ENCODE measurements around the gene WASHC3.
"Not testable (repeated sequence)": the region's sequence is repeated elsewhere in the genome, so short reads cannot be mapped to it uniquely, and the experiment has no call there.

The WASHC3 gene

GRCh38 chr12:102051431-102051965 lies 10.3 kb downstream of the WASHC3 start:
- DNase-seq (ENCODE audit: low read depth in 1 of 2, low spot score in 1 of 2): no peak

DNA sequence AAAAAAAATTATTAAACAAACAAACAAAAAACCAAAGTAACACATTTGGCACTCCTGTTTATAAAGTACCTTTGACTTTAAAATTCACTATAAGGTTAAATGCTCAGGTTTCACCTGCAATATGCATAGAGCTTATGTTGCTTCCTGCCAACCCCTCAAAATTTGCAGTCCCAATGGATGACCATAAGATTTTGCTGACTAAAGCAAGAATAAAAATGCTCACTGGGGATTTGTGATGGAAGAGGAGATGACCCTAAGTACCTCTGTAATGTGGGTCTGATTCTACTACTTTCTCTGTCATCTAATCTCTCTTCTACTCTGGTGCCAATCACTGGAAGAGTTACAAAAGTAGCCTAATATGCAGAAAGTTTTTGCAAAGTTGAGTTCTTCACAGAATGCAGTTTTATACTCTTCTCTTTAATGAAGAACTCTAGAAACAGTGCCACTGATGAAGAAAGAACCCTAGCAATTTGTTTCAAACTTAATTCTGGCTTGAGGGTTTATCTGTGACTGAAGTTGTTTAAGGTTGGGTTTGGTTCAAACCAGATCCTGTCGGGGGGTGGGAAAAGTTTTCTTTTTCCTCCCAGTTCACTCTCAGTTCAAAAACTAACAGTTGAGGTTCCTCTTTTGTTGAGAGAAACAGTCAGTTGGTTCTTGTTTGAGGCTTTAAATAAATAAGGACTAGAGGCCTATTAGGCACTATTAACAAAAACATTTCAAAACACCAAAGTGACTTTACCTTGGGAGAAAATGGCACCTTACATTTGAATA lies 10.9 kb downstream of the WASHC3 start:
- no peak for DNase-seq (ENCODE audit: low read depth in 1 of 2, low spot score in 1 of 2)

DNA sequence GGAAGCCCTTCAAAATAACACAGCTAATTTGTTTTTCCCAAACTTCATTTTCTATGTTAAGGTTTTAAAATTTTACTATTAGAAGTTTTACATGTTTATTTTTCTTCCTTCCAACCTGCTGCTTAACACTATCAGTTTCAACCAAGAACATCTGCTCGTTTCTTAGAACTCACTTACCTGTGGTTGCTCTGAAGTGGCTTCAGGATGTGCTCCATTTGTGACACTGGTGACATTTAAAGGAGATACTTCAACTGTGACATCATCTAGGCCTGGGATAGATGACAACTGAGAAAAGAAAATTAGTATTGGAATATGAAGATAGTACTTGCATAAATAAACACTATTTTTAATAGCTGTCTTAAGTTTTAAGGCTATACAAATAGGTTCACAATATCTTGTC lies 17.9 kb downstream of the WASHC3 start:
- no peak for DNase-seq (ENCODE audit: low read depth in 1 of 2, low spot score in 1 of 2)

GRCh38 chr12:102033991-102034745 lies 27.6 kb downstream of the WASHC3 start:
- DNase-seq (ENCODE audit: low read depth in 1 of 2, low spot score in 1 of 2): no peak

GRCh38 chr12:102031852-102032251 lies 29.9 kb downstream of the WASHC3 start:
- no peak for DNase-seq (ENCODE audit: low read depth in 1 of 2, low spot score in 1 of 2)

GRCh38 chr12:102029141-102029540 lies 32.6 kb downstream of the WASHC3 start:
- DNase-seq (ENCODE audit: low read depth in 1 of 2, low spot score in 1 of 2): no peak

DNA sequence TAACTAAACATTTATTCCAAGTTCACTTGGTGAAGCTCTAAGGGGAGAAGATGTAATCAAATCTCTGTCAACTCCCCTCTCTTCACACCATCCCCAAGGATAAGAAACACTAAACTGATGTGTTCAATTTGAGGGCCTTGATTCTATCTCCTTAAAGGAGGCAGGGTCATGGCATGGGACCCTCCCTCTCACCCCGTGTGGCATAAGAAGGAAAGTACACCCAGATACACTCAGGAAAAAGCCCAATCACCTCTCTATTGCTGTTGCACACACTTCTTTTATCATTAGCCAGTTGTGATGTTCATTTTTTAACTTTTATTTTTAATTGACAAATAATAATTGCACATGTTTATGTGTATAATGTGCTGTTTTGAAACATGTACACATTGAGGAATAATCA lies 35.1 kb downstream of the WASHC3 start:
- DNase-seq (ENCODE audit: low read depth in 1 of 2, low spot score in 1 of 2): no peak

- DNase-seq (ENCODE audit: low read depth in 1 of 2, low spot score in 1 of 2): no peak
Observed at GRCh38 chr12:102024765-102025164, 37.0 kb downstream of the WASHC3 start.

GRCh38 chr12:102023343-102023930 lies 38.4 kb downstream of the WASHC3 start:
- no peak for DNase-seq (ENCODE audit: low read depth in 1 of 2, low spot score in 1 of 2)

GRCh38 chr12:102022286-102022685 lies 39.5 kb downstream of the WASHC3 start:
- DNase-seq (ENCODE audit: low read depth in 1 of 2, low spot score in 1 of 2): no peak

GRCh38 chr12:102021540-102022246 lies 40.1 kb downstream of the WASHC3 start:
- no peak for DNase-seq (ENCODE audit: low read depth in 1 of 2, low spot score in 1 of 2)

DNA sequence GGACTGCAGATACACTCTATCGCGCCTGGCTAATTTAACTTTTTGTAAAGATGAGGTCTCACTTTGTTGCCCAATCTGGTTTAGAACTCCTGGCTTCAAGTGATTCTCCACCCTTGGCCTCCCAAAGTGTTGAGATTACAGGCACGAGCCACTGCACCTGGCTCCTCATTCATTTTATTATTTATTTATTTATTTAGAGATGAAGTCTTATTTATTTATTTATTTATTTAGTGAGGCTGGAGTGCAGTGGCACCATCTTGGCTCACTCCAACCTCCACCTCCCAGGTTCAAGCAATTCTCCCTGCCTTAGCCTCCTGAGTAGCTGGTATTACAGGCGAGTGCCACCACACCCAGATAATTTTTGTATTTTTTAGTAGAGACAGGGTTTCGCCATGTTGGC lies 43.2 kb downstream of the WASHC3 start:
- not testable (repeated sequence) for DNase-seq (ENCODE audit: low read depth in 1 of 2, low spot score in 1 of 2)

- DNase-seq (ENCODE audit: low read depth in 1 of 2, low spot score in 1 of 2): no peak
Observed at GRCh38 chr12:102016472-102016871, 45.3 kb downstream of the WASHC3 start.

DNA sequence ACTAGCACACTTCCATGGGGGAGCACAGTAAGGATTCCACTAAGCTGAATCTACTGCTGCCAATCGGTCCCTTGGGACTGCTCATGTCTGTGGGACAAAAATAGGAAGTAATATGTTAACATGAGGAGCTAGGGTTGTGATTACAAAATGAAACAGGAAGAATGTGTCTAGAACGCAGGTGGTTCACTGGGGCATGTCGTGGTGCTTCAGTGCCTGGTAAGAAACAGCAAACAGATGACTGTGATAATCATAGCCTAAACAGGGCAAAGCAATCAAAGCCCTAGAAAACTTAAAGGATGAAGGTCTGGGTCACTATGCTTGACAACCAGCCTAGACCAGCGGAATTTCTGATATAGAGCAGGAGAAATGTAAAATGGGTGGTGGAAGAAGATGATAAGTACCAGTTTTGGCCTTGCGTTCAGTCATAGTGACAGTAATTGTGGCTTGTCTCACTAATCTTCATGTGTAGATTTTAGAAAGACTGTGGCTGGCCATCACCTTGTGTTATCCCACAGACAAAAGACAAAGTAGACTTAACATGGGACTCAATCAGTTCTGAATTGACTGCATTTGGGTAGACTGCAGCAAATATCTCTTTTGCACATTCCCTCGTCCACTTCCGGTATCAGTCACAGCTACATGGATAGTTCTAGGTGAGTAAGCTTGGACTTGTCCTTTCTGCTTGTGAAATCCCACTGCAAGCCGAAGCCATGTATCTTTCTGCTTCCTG lies 51.4 kb downstream of the WASHC3 start:
- DNase-seq (ENCODE audit: low read depth in 1 of 2, low spot score in 1 of 2): no peak

- no peak for DNase-seq (ENCODE audit: low read depth in 1 of 2, low spot score in 1 of 2)
Observed at GRCh38 chr12:102009796-102010195, 52.0 kb downstream of the WASHC3 start.

- DNase-seq (ENCODE audit: low read depth in 1 of 2, low spot score in 1 of 2): no peak
Observed at GRCh38 chr12:102008615-102009126, 53.1 kb downstream of the WASHC3 start.

DNA sequence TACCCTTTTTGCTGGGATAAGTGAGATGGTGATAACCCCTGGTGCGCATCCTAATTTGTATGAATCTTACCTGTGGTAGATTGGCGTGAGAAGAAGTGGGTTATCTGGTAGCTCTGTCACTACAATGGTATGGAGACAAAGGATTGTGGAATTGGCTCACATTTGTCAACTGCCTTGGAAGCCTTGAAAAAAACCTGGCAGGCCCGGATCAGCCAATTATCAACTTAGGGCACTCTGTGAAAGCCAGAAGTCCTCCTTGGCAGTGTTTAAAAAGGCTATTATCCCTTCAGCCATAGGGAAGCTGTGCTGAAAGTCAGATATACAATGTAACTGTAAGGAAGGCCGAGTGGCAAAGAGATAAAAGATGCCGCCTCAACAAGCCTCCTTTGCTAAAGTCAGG lies 56.5 kb downstream of the WASHC3 start:
- DNase-seq (ENCODE audit: low read depth in 1 of 2, low spot score in 1 of 2): no peak

GRCh38 chr12:101997102-101997501 lies 64.7 kb downstream of the WASHC3 start:
- DNase-seq (ENCODE audit: low read depth in 1 of 2, low spot score in 1 of 2): no peak

DNA sequence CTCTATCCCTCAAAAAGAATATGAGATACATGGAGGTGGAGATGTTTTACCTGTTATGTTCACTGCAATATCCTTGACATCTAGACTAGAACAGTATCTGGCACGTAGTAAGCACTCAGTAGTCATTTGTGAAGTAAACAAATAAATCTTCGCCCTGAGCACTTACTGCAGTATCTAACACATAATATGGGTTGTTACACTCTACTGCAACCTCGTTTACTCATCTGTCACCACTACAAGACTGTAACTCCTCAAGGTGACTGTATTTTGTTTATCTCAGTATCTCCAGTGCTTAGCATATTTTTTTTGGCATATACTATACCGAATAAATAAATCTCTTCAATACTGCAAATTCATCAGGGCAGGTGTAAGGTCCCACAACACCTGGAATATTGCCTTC lies 66.1 kb downstream of the WASHC3 start:
- DNase-seq (ENCODE audit: low read depth in 1 of 2, low spot score in 1 of 2): no peak

GRCh38 chr12:101992091-101992490 lies 69.7 kb downstream of the WASHC3 start:
- no peak for DNase-seq (ENCODE audit: low read depth in 1 of 2, low spot score in 1 of 2)

Measured in activated CD4-positive, alpha-beta T cell treated with anti-CD3 and anti-CD28 coated beads, Interleukin-2, amount 50 U/mL, for 24 hours (primary cell).